GM12875 (cell line): Measurements from ENCODE around the gene RBM42.
A peak's percentile ranks its signal among the peaks of the same experiment; 100 is the strongest.
"Not testable (repeated sequence)": the region's sequence is repeated elsewhere in the genome, so short reads cannot be mapped to it uniquely, and the experiment has no call there.

Experiments
- H3K4me3 ChIP-seq: one replicate; pipeline ENCODE4 v1.5.1; 2011; ENCODE audit warnings: low read depth, low read length, control low read depth
- CTCF ChIP-seq: IDR thresholded peaks from 2 replicates; pipeline ENCODE4 v1.5.1; 2011; ENCODE audit warnings: low read depth, mild to moderate bottlenecking, control low read depth, inconsistent platforms, low read length, moderate library complexity, borderline replicate concordance; ENCODE audit not compliant: insufficient read depth

RBM42 gene

GRCh38 chr19:35628565-35629331 lies at the start of gene RBM42:
TSS of gene RBM42 (plus strand) at chr19:35629036. CDS start at chr19:35629154, 118 bp downstream.
- TF ChIP-seq CTCF: no peak
- peak within 1 kb of the TSS; percentile 79 for H3K4me3 ChIP-seq

GRCh38 chr19:35582760-35583159 lies 46.1 kb upstream of the RBM42 start:
- no peak overlapping the region for H3K4me3 ChIP-seq
- TF ChIP-seq CTCF: no peak

- no peak for TF ChIP-seq CTCF
- no peak within 1 kb of the TSS for H3K4me3 ChIP-seq
Observed at GRCh38 chr19:35585848-35586247, 43.0 kb upstream of the RBM42 start, which contains the start of gene PMIS2. TSS of gene PMIS2 (plus strand) at chr19:35586173. CDS start at chr19:35586260, 87 bp downstream.

GRCh38 chr19:35587321-35587720 lies 41.5 kb upstream of the RBM42 start:
- H3K4me3 ChIP-seq: no peak overlapping the region
- no peak for TF ChIP-seq CTCF

- H3K4me3 ChIP-seq: no peak overlapping the region
- no peak for TF ChIP-seq CTCF
Observed at GRCh38 chr19:35590875-35591274, 38.0 kb upstream of the RBM42 start.

GRCh38 chr19:35592226-35592625 lies 36.6 kb upstream of the RBM42 start:
- no peak overlapping the region for H3K4me3 ChIP-seq
- peak; percentile 61 for TF ChIP-seq CTCF

- not testable (repeated sequence) for H3K4me3 ChIP-seq
Observed at GRCh38 chr19:35595026-35595425, 33.8 kb upstream of the RBM42 start.

- no peak overlapping the region for H3K4me3 ChIP-seq
- no peak for TF ChIP-seq CTCF
Observed at GRCh38 chr19:35595928-35596327, 32.9 kb upstream of the RBM42 start.
